Panc1 (cell line): ENCODE data around the gene BRI3BP. TPM values are rescaled to one million over a fixed set of nuclear protein-coding genes. Genes with fewer than 3 reads are reported as not detected.

Experiments
- ATAC-seq: fragments of 200-7000 bp; cut with Tn5 transposase; 2 replicates; pipeline ENCODE4 v1.9.1; 2020; ENCODE audit warnings: mild to moderate bottlenecking, moderate library complexity
- BruUV-seq: library from RNA; stranded (reverse); fragments of 400-500 nt; replicated peaks from 2 replicates; lab custom pipeline; 2021; lab: Mats Ljungman, UMichigan
- CTCF ChIA-PET: fragments of 300-600 bp; sonication (Branson Sonifier 250); formaldehyde crosslinking; loops from one replicate; lab custom pipeline; 2022; ENCODE audit warnings: antibody characterized with exemption; lab: Charles Lee
- POLR2A ChIA-PET: fragments of 300-600 bp; sonication (Branson Sonifier 250); formaldehyde crosslinking; loops from one replicate; lab custom pipeline; 2022; ENCODE audit warnings: antibody characterized with exemption; lab: Charles Lee
- DNase-seq: peaks from one replicate; pipeline ENCODE4 v3.0.0-alpha.2; 2010; ENCODE audit warnings: low read depth, low spot score
- H3K27ac ChIP-seq: 2 replicates; pipeline ENCODE4 v1.5.1; 2011; ENCODE audit warnings: mild to moderate bottlenecking, low read length, inconsistent platforms
- H3K27me3 ChIP-seq: fragments of 200-500 bp; sonication (Bioruptor generic); 2 replicates; pipeline ENCODE4 v1.6.0; 2014; ENCODE audit warnings: low read length, inconsistent platforms; ENCODE audit not compliant: control insufficient read depth, insufficient read depth
- H3K36me3 ChIP-seq: fragments of 200-500 bp; sonication (Bioruptor generic); 2 replicates; pipeline ENCODE4 v1.5.1; 2014; ENCODE audit warnings: inconsistent platforms, mild to moderate bottlenecking, low read length, moderate library complexity; ENCODE audit not compliant: control insufficient read depth, insufficient read depth
- H3K4me1 ChIP-seq: 2 replicates; pipeline ENCODE4 v1.5.1; 2011; ENCODE audit warnings: inconsistent platforms, mild to moderate bottlenecking, low read length, moderate library complexity; ENCODE audit not compliant: control insufficient read depth, insufficient read depth
- H3K4me3 ChIP-seq, 2 experiments: 2 replicates each; pipeline ENCODE4 v1.5.1; 2011 to 2012; ENCODE audit warnings: low read depth in 2 of 2, low read length in 2 of 2, mild to moderate bottlenecking in 2 of 2, inconsistent platforms in 1 of 2, moderate library complexity in 1 of 2
- H3K9me3 ChIP-seq: fragments of 200-500 bp; sonication (Bioruptor generic); 2 replicates; pipeline ENCODE4 v1.5.1; 2014; ENCODE audit warnings: low read depth, mild to moderate bottlenecking, inconsistent platforms, low read length, moderate library complexity; ENCODE audit not compliant: control insufficient read depth, insufficient read depth
- CTCF ChIP-seq: fragments of 450-650 bp; IDR thresholded peaks from 2 replicates; pipeline ENCODE4 v1.5.1; 2017; ENCODE audit warnings: mild to moderate bottlenecking
- POLR2AphosphoS5 ChIP-seq: IDR thresholded peaks from 2 replicates; pipeline ENCODE4 v1.6.1; 2012; ENCODE audit warnings: mild to moderate bottlenecking, low read depth, low read length, moderate library complexity
- REST ChIP-seq, 2 experiments: IDR thresholded peaks; 2 replicates each; pipeline ENCODE4 v1.6.1; 2011 to 2012; ENCODE audit warnings: low read depth in 2 of 2, control low read depth in 1 of 2, low read length in 1 of 2, mild to moderate bottlenecking in 1 of 2, moderate library complexity in 1 of 2; ENCODE audit not compliant: insufficient read depth in 1 of 2
- SIN3A ChIP-seq: IDR thresholded peaks from 2 replicates; pipeline ENCODE4 v1.6.1; 2012; ENCODE audit warnings: low read depth, mild to moderate bottlenecking, low read length, moderate library complexity, borderline replicate concordance; ENCODE audit not compliant: insufficient read depth
- TCF7L2 ChIP-seq: IDR thresholded peaks from 2 replicates; pipeline ENCODE4 v1.6.1; 2011; ENCODE audit warnings: mild to moderate bottlenecking, low read depth, low read length, inconsistent platforms
- in situ Hi-C: cut with HindIII; loops from 2 replicates; pipeline ENCODE4 v1.10.0; 2016; ENCODE audit warnings: low sequenced_read_pairs, low pct_unique_long_range_greater_than_20kb
- intact Hi-C: fragments of 100-400 bp; cut with micrococcal nuclease; formaldehyde crosslinking; loops from one replicate; pipeline ENCODE4 v1.10.0; 2022; ENCODE audit not compliant: unreplicated experiment
- total RNA-seq: library from RNA; stranded (reverse); gene quantifications from one replicate; pipeline ENCODE4 v1.2.1, GENCODE V29; 2021; ENCODE audit not compliant: unreplicated experiment

Gene BRI3BP
- total RNA-seq, 1 experiment from 2014 or later, result 35.1 TPM

- in situ Hi-C loops, result no loop called here
- Histone ChIP-seq H3K4me1 (no peaks in the 10 kb centered on the region), H3K4me3 (no peak overlapping the region), H3K36me3 (peaks cover 6% of the 10 kb centered on the region; the same call in 1 of the 2 replicates), H3K9me3 (no peaks in the 10 kb centered on the region), H3K27me3 (no peaks in the 10 kb centered on the region), H3K27ac (no peak overlapping the region)
- intact Hi-C loops, result no loop called here
- BruUV-seq, result no TSS peak
- TF ChIP-seq POLR2AphosphoS5 (no peak), SIN3A (no peak), CTCF (no peak), REST (IDR thresholded peaks at IDR 0.05; ENCODE audit: insufficient read depth in 1 of 2, low read depth in 2 of 2, low read length in 1 of 2) (no peak), TCF7L2 (no peak)
- ChIA-PET CTCF (no interaction called here), POLR2A (interaction anchor here (0.6 kb wide), 1 partner anchor 26 kb away, joined by 8 read pairs; no protein-coding TSS in a partner anchor)
- ATAC-seq (no peak), DNase-seq (no peak)
These were observed 24.8 kb upstream of the BRI3BP start for GRCh38 chr12:124968656-124969055.

GRCh38 chr12:124970647-124971402 lies 22.6 kb upstream of the BRI3BP start:
- no peak overlapping the region for H3K27ac ChIP-seq
- POLR2A ChIA-PET, result no interaction called here
- DNase-seq, result no peak
- in situ Hi-C loops, result no loop called here
- H3K4me3 ChIP-seq, result no peak overlapping the region
- CTCF ChIA-PET, result no interaction called here
- H3K4me1 ChIP-seq, result no peaks in the 10 kb centered on the region
- no peak for ATAC-seq
- intact Hi-C loops, result no loop called here
- BruUV-seq, result no TSS peak
- peaks cover 10% of the 10 kb centered on the region; the same call in 1 of the 2 replicates for H3K36me3 ChIP-seq
- TF ChIP-seq REST (IDR thresholded peaks at IDR 0.05; ENCODE audit: insufficient read depth in 1 of 2, low read depth in 2 of 2, low read length in 1 of 2) (no peak), SIN3A (no peak), TCF7L2 (no peak), CTCF (no peak), POLR2AphosphoS5 (no peak)
- H3K9me3 ChIP-seq, result no peaks in the 10 kb centered on the region
- H3K27me3 ChIP-seq, result no peaks in the 10 kb centered on the region
